Dedifferentiated amniotic fluid mesenchymal stem cell (primary cell): ENCODE measurements around the gene RPL19.

ENCODE experiments used
- DNase-seq: peaks from one replicate; pipeline ENCODE4 v3.0.0-alpha.2; 2016; ENCODE audit errors: extremely low spot score

The RPL19 gene

GRCh38 chr17:39173080-39173479, 27.0 kb upstream of the RPL19 start:
- no peak for DNase-seq

- DNase-seq, result no peak
Measured at GRCh38 chr17:39173526-39174274, 26.4 kb upstream of the RPL19 start.

DNA sequence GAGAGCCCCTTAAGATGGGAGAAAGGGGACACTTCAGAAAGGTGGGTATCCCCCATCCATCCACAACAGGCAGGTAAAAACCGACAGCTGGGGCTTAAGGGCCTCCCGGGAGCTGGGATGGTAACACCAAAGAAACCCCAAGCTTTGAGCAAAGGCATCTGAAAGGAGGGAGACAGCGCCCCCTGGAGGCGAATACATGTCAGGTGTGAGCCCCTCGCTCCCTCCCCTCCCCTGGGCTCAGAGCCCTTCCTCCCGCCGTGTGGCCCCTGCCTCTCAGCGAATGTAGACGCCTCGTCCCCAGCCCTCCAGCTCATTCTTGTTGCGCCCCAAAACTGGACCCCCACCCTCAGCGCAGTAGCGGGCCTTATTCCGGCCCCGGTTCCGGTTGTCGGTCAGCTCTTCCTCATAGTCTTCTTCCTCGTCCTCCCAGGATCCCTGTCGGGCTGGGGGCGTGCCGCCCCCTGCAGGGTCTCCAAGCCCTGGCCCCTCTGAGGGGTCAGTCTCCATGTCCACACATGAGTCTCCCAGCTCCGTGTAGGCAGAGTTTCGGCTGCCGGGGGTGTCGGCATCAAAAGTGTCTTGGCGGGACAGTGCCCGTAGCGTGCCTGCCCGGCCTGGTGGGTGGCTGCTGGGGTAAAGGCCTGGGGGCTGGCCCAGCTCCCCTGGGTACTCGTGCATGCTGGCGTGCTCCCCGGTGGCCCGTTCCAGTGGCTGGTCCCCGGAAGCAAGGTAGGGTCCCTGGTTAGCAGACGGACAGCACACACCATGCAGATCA, 25.0 kb upstream of the RPL19 start:
- peak; percentile 49 for DNase-seq

GRCh38 chr17:39175695-39176093, 24.4 kb upstream of the RPL19 start:
- DNase-seq, result no peak

DNA sequence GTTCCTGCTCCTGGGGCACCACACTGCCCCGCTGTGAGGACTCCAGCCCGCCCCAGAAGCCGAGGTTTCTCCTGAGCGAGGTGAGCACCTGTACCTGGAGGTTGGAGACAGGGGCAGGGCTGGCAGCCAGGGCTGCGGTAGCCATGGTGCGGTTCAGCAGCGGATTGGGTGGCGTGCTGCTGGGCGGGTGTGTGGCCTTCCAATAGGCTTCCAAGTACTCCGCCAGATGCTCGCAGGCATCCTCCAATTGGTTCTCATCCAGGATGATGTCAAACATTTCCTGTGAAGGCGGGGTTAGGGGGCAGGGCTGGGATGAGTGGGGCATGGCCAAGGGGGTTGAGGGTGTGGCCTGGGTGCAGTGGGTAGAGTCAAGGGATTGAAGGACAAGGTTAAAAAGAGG, 22.8 kb upstream of the RPL19 start:
- no peak for DNase-seq

- DNase-seq, result peak; percentile 63
Measured at GRCh38 chr17:39178536-39178935, 21.5 kb upstream of the RPL19 start.

DNA sequence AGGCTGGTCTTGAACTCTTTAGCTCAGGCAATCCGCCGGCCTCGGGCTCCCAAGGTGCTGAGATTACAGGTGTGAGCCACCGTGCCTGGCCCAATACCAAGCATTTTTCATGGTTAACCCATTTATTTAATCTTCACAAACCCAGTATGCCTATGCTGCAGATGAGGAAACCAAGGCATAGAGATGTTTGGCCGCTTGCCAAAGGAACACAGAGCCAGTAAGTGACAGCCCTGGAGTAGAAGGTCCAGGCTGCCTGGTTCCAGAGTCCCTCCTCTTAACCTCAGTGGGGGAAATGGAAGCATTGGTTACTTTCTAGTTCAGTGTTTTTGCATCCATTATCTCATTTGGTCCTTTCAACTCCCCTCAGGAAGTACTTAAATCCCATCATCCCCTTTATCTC, 18.8 kb upstream of the RPL19 start:
- no peak for DNase-seq

- no peak for DNase-seq
Measured at GRCh38 chr17:39183045-39183444, 17.0 kb upstream of the RPL19 start.

DNA sequence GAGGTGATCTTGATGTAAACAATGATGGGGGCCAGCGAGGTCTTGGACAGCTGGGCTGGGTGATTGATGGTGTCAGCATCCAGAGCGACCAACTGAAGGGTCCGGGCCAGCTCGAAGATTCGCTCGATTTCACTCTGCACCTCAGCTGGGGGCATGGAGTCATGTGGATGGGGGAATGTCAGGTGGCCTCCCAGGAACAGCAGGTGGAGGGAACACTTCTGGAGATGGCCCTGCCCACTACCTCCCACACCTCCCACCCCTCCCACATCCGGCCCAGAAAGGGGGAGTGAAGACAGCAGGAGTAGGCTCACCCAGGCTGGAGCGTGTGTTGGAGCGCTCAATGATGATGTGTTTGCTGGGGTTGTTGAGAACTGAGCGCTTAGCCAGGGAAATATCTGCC, 16.4 kb upstream of the RPL19 start:
- no peak for DNase-seq

DNA sequence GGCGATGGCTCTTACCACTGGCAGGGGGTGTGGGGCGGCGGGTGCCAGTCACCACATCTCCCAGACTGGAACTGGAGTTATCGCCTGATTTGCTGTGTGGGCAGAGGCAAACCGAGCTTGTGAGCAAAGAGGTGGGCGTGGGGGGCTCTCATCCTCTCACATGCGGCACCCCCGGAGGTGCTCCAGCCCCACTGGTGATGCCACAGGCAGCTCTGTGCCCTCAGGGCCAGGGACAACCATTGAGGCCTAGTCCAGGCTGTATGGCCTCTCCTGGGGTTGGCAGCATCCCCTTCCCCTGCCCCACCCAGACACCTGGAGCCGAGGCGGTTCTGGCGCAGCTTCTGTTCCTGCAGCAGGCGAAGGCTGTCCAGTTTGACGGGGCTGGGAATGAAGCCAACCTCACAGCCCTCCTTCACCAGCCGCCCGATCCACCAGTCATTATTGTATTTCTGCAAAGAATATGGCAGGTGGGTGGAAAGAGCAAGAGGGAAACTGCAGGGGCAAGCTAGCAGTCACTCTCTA, 13.5 kb upstream of the RPL19 start:
- DNase-seq, result no peak

- no peak for DNase-seq
Measured at GRCh38 chr17:39187152-39187830, 12.8 kb upstream of the RPL19 start.

DNA sequence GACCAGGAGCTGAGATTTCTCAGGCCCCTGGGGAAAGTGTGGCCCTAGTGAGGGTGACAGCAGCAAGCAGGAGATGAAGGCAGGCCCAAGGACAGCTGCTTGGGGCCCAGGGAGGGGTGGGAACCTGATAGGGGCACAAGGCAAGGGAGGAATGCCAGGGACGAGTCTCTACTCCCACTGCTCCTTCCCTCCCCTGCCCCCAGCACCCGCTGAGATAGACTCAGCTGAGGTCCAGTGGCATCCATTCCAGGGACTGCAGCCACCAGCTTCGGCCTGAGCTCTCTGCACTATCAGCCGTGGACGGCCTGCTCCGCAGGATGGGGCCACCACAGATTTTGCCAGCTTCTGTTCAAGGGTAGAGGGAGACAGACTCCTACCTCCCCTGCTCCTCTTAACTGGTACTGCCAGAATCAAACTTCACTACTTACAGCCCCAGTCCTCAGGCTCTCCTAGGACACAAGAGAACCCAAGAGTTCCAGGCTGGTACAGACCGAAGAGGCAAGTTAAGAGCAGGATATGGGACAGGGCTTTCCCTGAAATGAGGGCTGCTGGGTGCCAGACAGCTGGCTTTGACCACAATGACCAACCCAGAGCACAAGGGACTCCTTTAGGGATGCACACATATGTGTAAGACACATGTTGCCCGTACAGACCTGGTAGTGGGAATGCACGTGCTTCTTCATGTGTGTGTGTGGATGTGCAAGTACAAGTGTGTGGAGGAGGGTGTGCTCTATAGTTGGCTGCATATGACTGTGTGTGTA, 8.2 kb upstream of the RPL19 start:
- no peak for DNase-seq

DNA sequence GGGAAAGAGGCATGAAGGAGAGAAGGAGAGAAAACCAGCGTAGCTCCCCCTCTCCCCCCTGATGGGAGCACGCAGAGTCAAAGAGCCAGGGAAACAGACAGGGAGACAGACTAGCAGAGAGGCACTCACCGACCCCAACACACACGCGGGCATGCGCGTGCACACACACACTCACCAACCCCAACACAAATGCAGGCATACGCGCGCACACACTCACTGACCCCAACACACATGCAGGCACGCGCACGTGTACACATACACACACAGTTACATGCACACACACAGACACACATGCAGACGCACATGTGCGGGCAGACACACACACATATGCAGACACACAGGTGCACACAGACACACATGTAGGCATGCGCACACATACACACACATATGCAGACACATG, 7.2 kb upstream of the RPL19 start:
- no peak for DNase-seq

DNA sequence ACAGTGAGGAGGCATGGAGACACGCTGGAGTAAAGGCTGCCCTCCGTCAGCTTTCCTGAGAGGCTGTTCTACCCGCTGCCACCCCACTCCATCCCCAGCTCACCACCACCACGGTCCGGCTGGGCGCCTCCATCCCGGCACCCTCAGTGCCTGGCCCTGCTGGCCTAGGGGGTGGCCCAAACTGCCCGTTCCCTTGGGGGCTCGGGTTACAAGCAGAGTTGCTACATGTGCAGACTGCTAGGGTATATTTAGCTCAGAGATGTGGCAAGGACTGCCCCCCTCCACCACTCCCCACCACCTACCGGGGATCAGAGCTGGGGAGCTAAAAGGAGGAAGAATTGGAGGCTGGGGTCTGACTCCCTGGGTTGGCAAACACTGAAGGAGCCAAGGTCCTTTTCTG, 6.7 kb upstream of the RPL19 start:
- no peak for DNase-seq

DNA sequence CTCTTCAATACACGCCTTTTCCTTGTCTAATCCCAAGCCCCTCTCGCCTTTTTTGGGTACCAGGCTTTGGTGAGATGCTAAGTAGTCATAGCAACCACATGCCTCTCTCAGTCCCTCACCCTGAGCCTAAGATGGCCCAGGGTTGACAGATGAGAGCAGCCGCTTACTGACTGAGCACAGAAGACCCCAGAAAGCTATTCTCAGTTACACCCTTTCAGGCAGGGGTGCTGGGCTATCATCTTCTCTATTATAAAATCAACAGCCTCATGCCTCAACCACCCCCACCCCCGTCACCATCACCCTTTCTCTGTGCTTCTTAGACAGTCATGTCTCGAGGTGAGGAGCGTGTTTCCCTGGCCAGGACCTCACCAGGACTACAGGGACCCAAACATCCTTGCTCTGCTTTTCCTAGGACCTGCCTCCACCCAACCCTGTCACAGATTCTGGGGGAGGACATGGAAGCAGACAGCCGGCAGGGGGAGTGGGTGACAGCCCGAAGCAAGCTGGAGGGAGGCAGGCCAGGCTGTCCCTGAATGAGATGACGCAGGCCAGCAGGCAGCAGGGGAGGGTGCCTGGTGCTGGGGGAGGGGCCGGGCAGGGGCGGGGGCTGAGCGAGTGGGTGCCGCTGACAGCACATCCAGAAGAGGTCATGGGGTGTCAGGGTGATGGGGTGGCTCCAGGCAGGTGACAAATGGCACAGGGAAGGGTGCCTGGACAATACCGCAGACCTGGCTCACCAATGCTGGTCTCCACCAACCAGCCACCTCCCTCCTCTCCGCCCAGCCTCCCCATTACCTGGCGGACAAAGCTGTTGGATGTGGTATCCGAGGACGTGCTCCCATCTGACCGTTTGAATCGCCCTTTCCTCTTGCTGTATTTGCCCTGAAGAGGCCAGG, 5.7 kb upstream of the RPL19 start:
- DNase-seq, result no peak

- DNase-seq, result no peak
Measured at GRCh38 chr17:39194985-39195524, 5.0 kb upstream of the RPL19 start.

GRCh38 chr17:39195568-39196160, 4.4 kb upstream of the RPL19 start:
- no peak for DNase-seq

- no peak for DNase-seq
Measured at GRCh38 chr17:39196241-39196807, 3.8 kb upstream of the RPL19 start.

DNA sequence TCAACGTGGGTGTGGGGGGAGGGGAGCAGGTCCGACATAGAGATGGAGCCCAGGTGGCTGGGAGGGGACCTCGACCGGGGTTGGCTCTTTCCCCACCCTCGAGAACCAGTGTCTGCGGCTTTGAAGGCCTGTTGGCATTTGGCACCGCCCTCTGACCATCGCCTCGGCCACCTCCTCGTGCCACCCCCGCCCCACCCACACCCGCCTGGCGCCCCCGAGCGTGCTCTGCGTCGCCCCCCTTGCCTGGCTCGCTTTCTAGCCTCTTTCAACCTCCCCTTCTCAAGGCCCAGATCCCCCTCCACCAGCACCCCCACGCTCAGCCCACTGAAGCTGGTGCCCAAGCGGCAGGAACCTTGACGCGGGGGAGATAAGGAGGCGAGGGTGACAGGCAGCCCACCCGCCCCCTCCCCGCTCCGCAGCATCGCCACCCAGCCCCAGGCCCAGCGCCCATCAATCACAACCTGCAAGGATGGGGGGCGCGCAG, 3.2 kb upstream of the RPL19 start:
- DNase-seq, result no peak
